Iris pigment epithelial cell (primary cell): Measurements from ENCODE around the gene PTCRA.

Source experiments
- DNase-seq: peaks from one replicate; pipeline ENCODE4 v3.0.0-alpha.2; 2011; ENCODE audit warnings: low read depth

PTCRA gene

GRCh38 chr6:42971746-42972327 lies 56.0 kb downstream of the PTCRA start:
- no peak for DNase-seq

- no peak for DNase-seq
Measured at GRCh38 chr6:42973926-42974325, 58.1 kb downstream of the PTCRA start.

GRCh38 chr6:42974919-42975505 lies 59.2 kb downstream of the PTCRA start:
- no peak for DNase-seq
